GM06990 (cell line): ENCODE data around the gene DGKB.
A peak's percentile ranks its signal among the peaks of the same experiment; 100 is the strongest.

Experiments used
- DNase-seq: peaks from one replicate; pipeline ENCODE4 v3.0.0-alpha.2; 2011; ENCODE audit not compliant: insufficient read length; ENCODE audit errors: extremely low read depth
- H3K27me3 ChIP-seq: replicated peaks from 2 replicates; pipeline ENCODE4 v1.6.0; 2011; ENCODE audit warnings: low read length; ENCODE audit not compliant: control insufficient read depth, insufficient read depth
- H3K36me3 ChIP-seq: 2 replicates; pipeline ENCODE4 v1.5.1; 2011; ENCODE audit warnings: low read length; ENCODE audit not compliant: control insufficient read depth, insufficient read depth
- H3K4me3 ChIP-seq: replicated peaks from 2 replicates; pipeline ENCODE4 v1.5.1; 2011; ENCODE audit warnings: low read depth, mild to moderate bottlenecking, control low read depth, low read length
- CTCF ChIP-seq: IDR thresholded peaks from 2 replicates; pipeline ENCODE4 v1.5.1; 2011; ENCODE audit warnings: low read length, control low read depth, mild to moderate bottlenecking, inconsistent platforms; ENCODE audit not compliant: insufficient read depth, poor library complexity, severe bottlenecking

DGKB gene

GRCh38 chr7:14747701-14748100, 154.8 kb downstream of the DGKB start:
- TF ChIP-seq CTCF, result no peak
- no peak for DNase-seq
- H3K36me3 ChIP-seq, result no peaks in the 10 kb centered on the region

GRCh38 chr7:14745076-14745475, 157.5 kb downstream of the DGKB start:
- no peak overlapping the region for H3K4me3 ChIP-seq
- H3K27me3 ChIP-seq, result no peaks in the 10 kb centered on the region
- DNase-seq, result no peak
- no peak for TF ChIP-seq CTCF
- H3K36me3 ChIP-seq, result no peaks in the 10 kb centered on the region

More at GRCh38 chr7:14747701-14748100, 154.8 kb downstream of the DGKB start:
- H3K4me3 ChIP-seq, result no peak overlapping the region
- H3K27me3 ChIP-seq, result no peaks in the 10 kb centered on the region

GRCh38 chr7:14740606-14741005, 161.9 kb downstream of the DGKB start:
- TF ChIP-seq CTCF, result no peak
- DNase-seq, result no peak
- Histone ChIP-seq H3K36me3 (no peaks in the 10 kb centered on the region), H3K27me3 (no peaks in the 10 kb centered on the region), H3K4me3 (no peak overlapping the region)

GRCh38 chr7:14739841-14740185, 162.7 kb downstream of the DGKB start:
- TF ChIP-seq CTCF, result no peak

GRCh38 chr7:14739168-14739840, 163.2 kb downstream of the DGKB start:
- no peaks in the 10 kb centered on the region for H3K27me3 ChIP-seq
- no peak for DNase-seq
- no peak for TF ChIP-seq CTCF
- H3K4me3 ChIP-seq, result no peak overlapping the region
- no peaks in the 10 kb centered on the region for H3K36me3 ChIP-seq

More at GRCh38 chr7:14739841-14740185, 162.7 kb downstream of the DGKB start:
- H3K4me3 ChIP-seq, result no peak overlapping the region
- DNase-seq, result peak; percentile 1
- H3K27me3 ChIP-seq, result no peaks in the 10 kb centered on the region
- H3K36me3 ChIP-seq, result no peaks in the 10 kb centered on the region

GRCh38 chr7:14738086-14738485, 164.5 kb downstream of the DGKB start:
- H3K36me3 ChIP-seq, result no peaks in the 10 kb centered on the region
- no peak for TF ChIP-seq CTCF
- no peak overlapping the region for H3K4me3 ChIP-seq
- DNase-seq, result no peak
- no peaks in the 10 kb centered on the region for H3K27me3 ChIP-seq
